CD4-positive, CD25-positive, alpha-beta regulatory T cell (primary cell): ENCODE data around the gene HNRNPH1. TPM values are rescaled to one million over a fixed set of nuclear protein-coding genes. Genes with fewer than 3 reads are reported as not detected.
"Not testable (repeated sequence)": the region's sequence is repeated elsewhere in the genome, so short reads cannot be mapped to it uniquely, and the experiment has no call there.

Source experiments
- ATAC-seq, 2 donors: fragments of 150-1000 bp; cut with Tn5 transposase; one replicate each; pipeline ENCODE4 v1.10.0; 2021; ENCODE audit warnings: low read depth in 2 of 2, moderate number of reproducible peaks in 2 of 2, moderate library complexity in 1 of 2
- DNase-seq, 3 donors: peaks; one replicate each; pipeline versions ENCODE4 v3.0.0 to v3.0.0-alpha.2; 2012 to 2022; ENCODE audit warnings: mixed read lengths in 1 of 3
- H3K27ac ChIP-seq: one replicate; pipeline ENCODE4 v1.7.0; 2013; ENCODE audit warnings: mild to moderate bottlenecking, low read length; ENCODE audit not compliant: insufficient read depth, poor library complexity, severe bottlenecking
- H3K27me3 ChIP-seq: one replicate; pipeline ENCODE4 v1.7.0; 2013; ENCODE audit warnings: low read length; ENCODE audit not compliant: control insufficient read depth, insufficient read depth
- H3K36me3 ChIP-seq: one replicate; pipeline ENCODE4 v1.7.0; 2013; ENCODE audit warnings: mild to moderate bottlenecking, low read length, moderate library complexity; ENCODE audit not compliant: control insufficient read depth, insufficient read depth
- H3K4me1 ChIP-seq: 2 replicates; pipeline ENCODE4 v1.7.0; 2013; ENCODE audit warnings: mild to moderate bottlenecking, low read length; ENCODE audit not compliant: insufficient read depth, control insufficient read depth, poor library complexity, severe bottlenecking
- H3K4me3 ChIP-seq: one replicate; pipeline ENCODE4 v1.7.0; 2013; ENCODE audit warnings: low read depth, mild to moderate bottlenecking, low read length, moderate library complexity
- H3K9me3 ChIP-seq, 2 experiments: 1 replicate in 1 of 2; 2 replicates in 1 of 2; pipeline ENCODE4 v1.7.0; 2013; ENCODE audit warnings: low read length in 2 of 2, mild to moderate bottlenecking in 1 of 2, moderate library complexity in 1 of 2; ENCODE audit not compliant: control insufficient read depth in 2 of 2
- H3K27ac Mint-ChIP-seq, 3 donors: one replicate each; pipeline ENCODE4 v1.8.0; 2020 to 2022; ENCODE audit warnings: mild to moderate bottlenecking in 3 of 3, mixed read lengths in 3 of 3, moderate library complexity in 2 of 3
- H3K27me3 Mint-ChIP-seq: one replicate; pipeline ENCODE4 v1.8.0; 2022; ENCODE audit warnings: mild to moderate bottlenecking, mixed read lengths
- H3K36me3 Mint-ChIP-seq: one replicate; pipeline ENCODE4 v1.8.0; 2020; ENCODE audit warnings: mixed read lengths
- H3K4me1 Mint-ChIP-seq, 4 donors: one replicate each; pipeline ENCODE4 v1.8.0; 2020 to 2022; ENCODE audit warnings: mixed read lengths in 4 of 4, mild to moderate bottlenecking in 1 of 4
- H3K4me3 Mint-ChIP-seq, 4 donors: one replicate each; pipeline ENCODE4 v1.8.0; 2020 to 2022; ENCODE audit warnings: mild to moderate bottlenecking in 4 of 4, mixed read lengths in 4 of 4, moderate library complexity in 3 of 4
- H3K9me3 Mint-ChIP-seq, 7 donors: one replicate each; pipeline ENCODE4 v1.8.0; 2020 to 2022; ENCODE audit warnings: mixed read lengths in 7 of 7, mild to moderate bottlenecking in 3 of 7, moderate library complexity in 2 of 7
- polyA plus RNA-seq, 4 donors: library from polyadenylated mRNA; unstranded; fragments of 300-500 nt; fragmentation: Illumina TruSeq; gene quantifications; one replicate each; pipeline ENCODE4 v1.2.3, GENCODE V29; 2021
- total RNA-seq: library from RNA; stranded (reverse); gene quantifications from one replicate; pipeline ENCODE4 v1.2.3, GENCODE V29; 2022

Gene HNRNPH1
- total and polyA plus RNA-seq, 5 donors from 2014 or later, result 102 to 2,049 (median 140) TPM

- H3K36me3 Mint-ChIP-seq, H3K27ac ChIP-seq, ATAC-seq, H3K27ac Mint-ChIP-seq, DNase-seq, H3K27me3 ChIP-seq, H3K4me1 ChIP-seq, H3K9me3 ChIP-seq, H3K4me3 ChIP-seq, H3K9me3 Mint-ChIP-seq, H3K36me3 ChIP-seq, H3K4me1 Mint-ChIP-seq, H3K4me3 Mint-ChIP-seq: not testable (repeated sequence)
- H3K27me3 Mint-ChIP-seq, result peaks cover 19% of the 10 kb centered on the region
These were observed 25.8 kb upstream of the HNRNPH1 start for GRCh38 chr5:179649166-179649703.

- no peak for ATAC-seq
- H3K9me3 Mint-ChIP-seq, result no peaks in the 10 kb centered on the region
- H3K27me3 Mint-ChIP-seq, result peaks cover 19% of the 10 kb centered on the region
These were observed 24.9 kb upstream of the HNRNPH1 start for GRCh38 chr5:179648410-179648809.

GRCh38 chr5:179644766-179645165 is 21.3 kb upstream of the HNRNPH1 start:
- H3K4me1 Mint-ChIP-seq, H3K4me3 ChIP-seq, H3K27me3 ChIP-seq, H3K27ac Mint-ChIP-seq, H3K27ac ChIP-seq, ATAC-seq, H3K36me3 Mint-ChIP-seq, DNase-seq, H3K9me3 Mint-ChIP-seq, H3K36me3 ChIP-seq, H3K4me1 ChIP-seq, H3K9me3 ChIP-seq, H3K4me3 Mint-ChIP-seq: not testable (repeated sequence)
- peaks cover 14% of the 10 kb centered on the region for H3K27me3 Mint-ChIP-seq

More at GRCh38 chr5:179648410-179648809, 24.9 kb upstream of the HNRNPH1 start:
- no peak overlapping the region for H3K27ac Mint-ChIP-seq
- H3K27me3 ChIP-seq, result no peaks in the 10 kb centered on the region
- H3K9me3 ChIP-seq, result no peaks in the 10 kb centered on the region
- H3K4me1 Mint-ChIP-seq, result no peaks in the 10 kb centered on the region
- H3K4me1 ChIP-seq, result no peaks in the 10 kb centered on the region
- H3K4me3 ChIP-seq, result no peak overlapping the region
- no peak overlapping the region for H3K27ac ChIP-seq
- no peaks in the 10 kb centered on the region for H3K36me3 ChIP-seq
- no peak for DNase-seq
- H3K36me3 Mint-ChIP-seq, result no peaks in the 10 kb centered on the region
- H3K4me3 Mint-ChIP-seq, result no peak overlapping the region

- not testable (repeated sequence) for H3K27me3 ChIP-seq, H3K4me1 Mint-ChIP-seq, H3K4me3 Mint-ChIP-seq, DNase-seq, H3K27ac ChIP-seq, H3K36me3 Mint-ChIP-seq, H3K4me1 ChIP-seq, H3K36me3 ChIP-seq, H3K9me3 ChIP-seq, ATAC-seq, H3K27ac Mint-ChIP-seq, H3K4me3 ChIP-seq, H3K9me3 Mint-ChIP-seq
- H3K27me3 Mint-ChIP-seq, result peaks cover 14% of the 10 kb centered on the region
These were observed 19.9 kb upstream of the HNRNPH1 start for GRCh38 chr5:179643141-179643920.

GRCh38 chr5:179642626-179643025 is 19.2 kb upstream of the HNRNPH1 start:
- not testable (repeated sequence) for H3K4me1 Mint-ChIP-seq, H3K4me3 Mint-ChIP-seq, ATAC-seq, H3K27ac ChIP-seq, H3K27me3 ChIP-seq, H3K9me3 Mint-ChIP-seq, DNase-seq, H3K4me3 ChIP-seq, H3K4me1 ChIP-seq, H3K36me3 ChIP-seq, H3K9me3 ChIP-seq, H3K27ac Mint-ChIP-seq, H3K36me3 Mint-ChIP-seq
- H3K27me3 Mint-ChIP-seq, result peaks cover 13% of the 10 kb centered on the region

GRCh38 chr5:179641745-179642144 is 18.3 kb upstream of the HNRNPH1 start:
- H3K36me3 ChIP-seq, H3K27me3 Mint-ChIP-seq, H3K9me3 ChIP-seq, H3K36me3 Mint-ChIP-seq, H3K27ac Mint-ChIP-seq, H3K4me1 Mint-ChIP-seq, H3K9me3 Mint-ChIP-seq, H3K4me3 Mint-ChIP-seq, H3K27me3 ChIP-seq, DNase-seq, H3K4me1 ChIP-seq, H3K4me3 ChIP-seq, H3K27ac ChIP-seq, ATAC-seq: not testable (repeated sequence)

- not testable (repeated sequence) for H3K27me3 ChIP-seq, H3K27ac Mint-ChIP-seq, ATAC-seq, H3K4me1 Mint-ChIP-seq, H3K4me3 ChIP-seq, DNase-seq, H3K4me3 Mint-ChIP-seq, H3K36me3 ChIP-seq, H3K27ac ChIP-seq, H3K9me3 ChIP-seq, H3K27me3 Mint-ChIP-seq, H3K4me1 ChIP-seq, H3K36me3 Mint-ChIP-seq, H3K9me3 Mint-ChIP-seq
These were observed 15.8 kb upstream of the HNRNPH1 start for GRCh38 chr5:179639296-179639695.
